SK-N-SH (cell line): ENCODE results near the gene ARID1B. TPM values are rescaled to one million over a fixed set of nuclear protein-coding genes. Genes with fewer than 3 reads are reported as not detected.

Experiments used
- CTCF ChIA-PET: fragments of 300-600, 350-600 bp; formaldehyde crosslinking; extraction: SDS; loops from one replicate; lab custom pipeline; 2021; lab: Yijun Ruan, JAX
- POLR2A ChIA-PET: fragments of 350-600 bp; sonication (Branson Sonifier 250); formaldehyde crosslinking; extraction: SDS; loops from one replicate; lab custom pipeline; 2020; ENCODE audit warnings: antibody characterized with exemption, inconsistent platforms; lab: Yijun Ruan, JAX
- DNase-seq: peaks from one replicate; pipeline ENCODE4 v3.0.0; 2012
- H2AFZ ChIP-seq: fragments of 200-600 bp; sonication (generic); 2 replicates; pipeline ENCODE4 v1.8.1; 2016; ENCODE audit warnings: antibody characterized with exemption, mild to moderate bottlenecking, low read depth
- H3F3A ChIP-seq: fragments of 200-600 bp; sonication (generic); replicated peaks from 2 replicates; pipeline ENCODE3; 2016; ENCODE audit warnings: antibody characterized with exemption, mild to moderate bottlenecking; ENCODE audit not compliant: insufficient read depth
- H3K27ac ChIP-seq, 2 experiments: fragments of 200-500 bp in 1 of 2; fragments of 200-600 bp in 1 of 2; sonication (Bioruptor generic) in 1 of 2; sonication (generic), shearing (Covaris generic) in 1 of 2; 2 replicates each; pipeline versions ENCODE4 v1.5.1 to v1.6.1; 2014 to 2016; ENCODE audit warnings: low read depth in 2 of 2, inconsistent platforms in 1 of 2, low read length in 1 of 2, mild to moderate bottlenecking in 1 of 2, mixed read lengths in 1 of 2
- H3K27me3 ChIP-seq: fragments of 200-600 bp; sonication (generic), shearing (Covaris generic); 2 replicates; pipeline ENCODE4 v1.6.1; 2016; ENCODE audit warnings: mixed run types; ENCODE audit not compliant: insufficient read depth
- H3K36me3 ChIP-seq, 2 experiments: fragments of 200-500 bp in 1 of 2; fragments of 200-600 bp in 1 of 2; sonication (Bioruptor generic) in 1 of 2; sonication (generic) in 1 of 2; replicated peaks in 1 of 2; 2 replicates each; pipeline versions ENCODE3 to v1.5.1; 2014 to 2016; ENCODE audit warnings: low read length in 1 of 2, mild to moderate bottlenecking in 1 of 2; ENCODE audit not compliant: insufficient read depth in 2 of 2, control insufficient read depth in 1 of 2
- H3K4me1 ChIP-seq, 2 experiments: fragments of 200-500 bp in 1 of 2; fragments of 200-600 bp in 1 of 2; sonication (Bioruptor generic) in 1 of 2; sonication (generic), shearing (Covaris generic) in 1 of 2; 2 replicates each; pipeline versions ENCODE4 v1.5.1 to v1.6.1; 2014 to 2016; ENCODE audit warnings: low read depth in 1 of 2, low read length in 1 of 2, mixed run types in 1 of 2; ENCODE audit not compliant: insufficient read depth in 2 of 2, control insufficient read depth in 1 of 2
- H3K4me2 ChIP-seq: fragments of 200-600 bp; sonication (generic), shearing (Covaris generic); 2 replicates; pipeline ENCODE4 v1.6.1; 2017; ENCODE audit warnings: mixed run types
- H3K4me3 ChIP-seq, 2 experiments: fragments of 200-500 bp in 1 of 2; fragments of 200-600 bp in 1 of 2; sonication (Bioruptor generic) in 1 of 2; sonication (generic), shearing (Covaris generic) in 1 of 2; 2 replicates each; pipeline versions ENCODE4 v1.5.1 to v1.8.1; 2014 to 2016; ENCODE audit warnings: low read depth in 2 of 2, inconsistent platforms in 1 of 2, low read length in 1 of 2, mild to moderate bottlenecking in 1 of 2, mixed read lengths in 1 of 2, moderate library complexity in 1 of 2
- H3K79me2 ChIP-seq: fragments of 200-600 bp; sonication (generic); 2 replicates; pipeline ENCODE4 v1.8.1; 2017; ENCODE audit warnings: mild to moderate bottlenecking; ENCODE audit not compliant: insufficient read depth
- H3K9ac ChIP-seq: fragments of 200-600 bp; sonication (generic); 2 replicates; pipeline ENCODE4 v1.6.1; 2017; ENCODE audit warnings: mixed run types
- H3K9me2 ChIP-seq: fragments of 200-600 bp; sonication (generic); 2 replicates; pipeline ENCODE4 v1.6.1; 2017; ENCODE audit warnings: mixed run types
- H3K9me3 ChIP-seq: fragments of 200-600 bp; sonication (generic); 2 replicates; pipeline ENCODE4 v1.6.1; 2017; ENCODE audit warnings: mixed run types, mild to moderate bottlenecking, moderate library complexity
- H4K20me1 ChIP-seq: fragments of 200-600 bp; sonication (generic); 2 replicates; pipeline ENCODE4 v1.6.1; 2017; ENCODE audit warnings: mild to moderate bottlenecking, mixed run types; ENCODE audit not compliant: insufficient read depth
- CHD2 ChIP-seq: fragments of 150-350 bp; IDR thresholded peaks from 2 replicates; pipeline ENCODE4 v1.6.1; 2018; ENCODE audit warnings: low read length; ENCODE audit not compliant: partially characterized antibody
- EP300 ChIP-seq, 2 experiments: IDR thresholded peaks; 2 replicates each; pipeline versions ENCODE4 v1.4.0 to v1.6.1; 2012; ENCODE audit warnings: borderline replicate concordance in 1 of 2, low read depth in 1 of 2, low read length in 1 of 2
- EZH2phosphoT487 ChIP-seq: fragments of 200-600 bp; sonication (generic); IDR thresholded peaks from 2 replicates; pipeline ENCODE4 v1.6.1; 2017; ENCODE audit warnings: low read depth, mixed run types, mild to moderate bottlenecking, antibody characterized with exemption, moderate library complexity, borderline replicate concordance
- FOSL2 ChIP-seq: IDR thresholded peaks from 2 replicates; pipeline ENCODE4 v1.4.0; 2012; ENCODE audit warnings: low read depth, mild to moderate bottlenecking, moderate library complexity, borderline replicate concordance
- FOXJ3 ChIP-seq: sonication (generic); formaldehyde crosslinking; IDR thresholded peaks from 2 replicates; pipeline ENCODE4 v1.5.1; 2020; ENCODE audit warnings: mild to moderate bottlenecking, missing genetic modification reagents
- FOXM1 ChIP-seq: IDR thresholded peaks from 2 replicates; pipeline ENCODE4 v1.4.0; 2012; ENCODE audit warnings: low read depth, mild to moderate bottlenecking
- GABPA ChIP-seq: IDR thresholded peaks from 2 replicates; pipeline ENCODE4 v1.4.0; 2012; ENCODE audit warnings: low read depth, mild to moderate bottlenecking
- IRF3 ChIP-seq: fragments of 150-350 bp; IDR thresholded peaks from 2 replicates; pipeline ENCODE4 v1.6.1; 2016; ENCODE audit warnings: mild to moderate bottlenecking, low read depth, low read length
- JUND ChIP-seq: IDR thresholded peaks from 2 replicates; pipeline ENCODE4 v1.4.0; 2012
- MAX ChIP-seq: IDR thresholded peaks from 2 replicates; pipeline ENCODE4 v1.4.0; 2012; ENCODE audit warnings: low read depth
- MEF2A ChIP-seq: IDR thresholded peaks from 2 replicates; pipeline ENCODE4 v1.4.0; 2012; ENCODE audit warnings: low read depth, borderline replicate concordance
- MXI1 ChIP-seq: IDR thresholded peaks from 2 replicates; pipeline ENCODE4 v1.6.1; 2012; ENCODE audit warnings: mild to moderate bottlenecking, low read depth, low read length, improper control_type of control experiment
- RAD21 ChIP-seq: IDR thresholded peaks from 2 replicates; pipeline ENCODE4 v1.6.1; 2012; ENCODE audit warnings: mild to moderate bottlenecking, low read length
- RFX5 ChIP-seq: IDR thresholded peaks from 2 replicates; pipeline ENCODE4 v1.6.1; 2012; ENCODE audit warnings: mild to moderate bottlenecking, improper control_type of control experiment, low read length
- RXRA ChIP-seq: IDR thresholded peaks from 2 replicates; pipeline ENCODE4 v1.4.0; 2012; ENCODE audit warnings: low read depth, mild to moderate bottlenecking, borderline replicate concordance
- SIN3A ChIP-seq: IDR thresholded peaks from 2 replicates; pipeline ENCODE4 v1.6.1; 2012; ENCODE audit warnings: low read depth, mild to moderate bottlenecking, low read length, moderate library complexity, borderline replicate concordance
- TAF1 ChIP-seq: IDR thresholded peaks from 2 replicates; pipeline ENCODE4 v1.6.1; 2012; ENCODE audit warnings: low read depth, mild to moderate bottlenecking, low read length, moderate library complexity, borderline replicate concordance
- TCF12 ChIP-seq: IDR thresholded peaks from 2 replicates; pipeline ENCODE4 v1.4.0; 2012
- TEAD4 ChIP-seq: IDR thresholded peaks from 2 replicates; pipeline ENCODE4 v1.4.0; 2012; ENCODE audit warnings: mild to moderate bottlenecking, borderline replicate concordance; ENCODE audit not compliant: insufficient read depth
- USF2 ChIP-seq: fragments of 150-350 bp; IDR thresholded peaks from 2 replicates; pipeline ENCODE4 v1.6.1; 2017; ENCODE audit warnings: antibody characterized with exemption, low read length, low read depth, borderline replicate concordance
- YY1 ChIP-seq: IDR thresholded peaks from 2 replicates; pipeline ENCODE4 v1.4.0; 2012; ENCODE audit warnings: low read depth, mild to moderate bottlenecking
- ZBTB33 ChIP-seq: IDR thresholded peaks from 2 replicates; pipeline ENCODE4 v1.4.0; 2012; ENCODE audit warnings: low read depth, borderline replicate concordance
- WGBS: methylation state at CpG from one replicate; pipeline ENCODE4 v1.1.6; 2017; ENCODE audit warnings: low lambda C conversion rate; 5-methylcytosine and 5-hydroxymethylcytosine counted together
- polyA plus RNA-seq, 3 experiments: library from polyadenylated mRNA; depleted of rRNA; stranded (reverse); fragments of >200 nt; gene quantifications; 2 replicates each; pipeline ENCODE4 v1.2.3, GENCODE V29; 2012
- TF ChIP-seq, protein P1 (sequence below): fragments of 200-600 bp; sonication (generic); IDR thresholded peaks from 2 replicates; pipeline ENCODE4 v1.6.1; 2017; ENCODE audit warnings: antibody characterized with exemption, mild to moderate bottlenecking, moderate library complexity
- TF ChIP-seq, protein P2 (sequence below): IDR thresholded peaks from 2 replicates; pipeline ENCODE4 v1.4.0; 2012; ENCODE audit warnings: low read depth, borderline replicate concordance

The ARID1B gene
- polyA plus RNA-seq, 1 of the 3 experiments (the other 2 are of a cell fraction) = 13.6 TPM

DNA sequence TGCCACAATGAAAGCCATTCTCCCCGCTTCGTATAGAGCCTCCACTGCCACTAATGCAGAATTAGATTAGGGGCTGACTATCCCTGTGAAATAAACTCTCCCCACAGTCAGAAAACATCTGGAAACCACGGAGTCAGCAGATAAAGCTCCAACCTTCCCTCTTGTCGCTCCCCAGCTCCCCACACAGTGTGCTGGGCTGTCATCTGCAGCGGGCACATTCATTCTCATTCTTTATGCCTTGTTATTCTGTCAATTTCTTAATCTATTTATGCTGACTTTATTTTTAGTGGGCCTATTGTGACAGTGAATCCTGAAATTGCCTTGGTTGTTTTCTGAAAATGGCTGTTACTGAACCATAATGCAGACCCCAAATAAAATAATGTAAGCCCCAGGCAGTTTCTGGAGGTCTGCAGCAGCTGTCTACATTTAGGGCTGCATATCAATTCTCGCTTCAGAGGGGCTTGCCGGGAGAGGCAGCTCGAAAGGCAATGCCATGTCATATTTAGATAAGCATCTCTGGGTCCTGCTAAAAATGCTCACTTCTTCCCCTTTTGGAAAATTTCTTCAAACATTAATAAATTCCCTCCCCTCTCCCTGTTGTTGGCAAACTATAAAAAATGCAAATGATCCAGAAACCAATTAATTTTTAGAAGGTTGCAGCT lies 474.5 kb downstream of the ARID1B start (continued):
- no peak for TF ChIP-seq USF2
- TF ChIP-seq FOXM1 = no peak
- TF ChIP-seq TCF12 = no peak
- TF ChIP-seq GABPA = no peak
- no peak for TF ChIP-seq EZH2phosphoT487
- no peak for TF ChIP-seq YY1
- TF ChIP-seq SIN3A = no peak
- peak; percentile 82; the same call in 1 of the 2 replicates for TF ChIP-seq MXI1
- no peak for TF ChIP-seq TEAD4
- TF ChIP-seq ZBTB33 = no peak
- TF ChIP-seq FOSL2 = no peak
- no peak for TF ChIP-seq TAF1
- TF ChIP-seq RXRA = no peak
- TF ChIP-seq, protein P1, sequence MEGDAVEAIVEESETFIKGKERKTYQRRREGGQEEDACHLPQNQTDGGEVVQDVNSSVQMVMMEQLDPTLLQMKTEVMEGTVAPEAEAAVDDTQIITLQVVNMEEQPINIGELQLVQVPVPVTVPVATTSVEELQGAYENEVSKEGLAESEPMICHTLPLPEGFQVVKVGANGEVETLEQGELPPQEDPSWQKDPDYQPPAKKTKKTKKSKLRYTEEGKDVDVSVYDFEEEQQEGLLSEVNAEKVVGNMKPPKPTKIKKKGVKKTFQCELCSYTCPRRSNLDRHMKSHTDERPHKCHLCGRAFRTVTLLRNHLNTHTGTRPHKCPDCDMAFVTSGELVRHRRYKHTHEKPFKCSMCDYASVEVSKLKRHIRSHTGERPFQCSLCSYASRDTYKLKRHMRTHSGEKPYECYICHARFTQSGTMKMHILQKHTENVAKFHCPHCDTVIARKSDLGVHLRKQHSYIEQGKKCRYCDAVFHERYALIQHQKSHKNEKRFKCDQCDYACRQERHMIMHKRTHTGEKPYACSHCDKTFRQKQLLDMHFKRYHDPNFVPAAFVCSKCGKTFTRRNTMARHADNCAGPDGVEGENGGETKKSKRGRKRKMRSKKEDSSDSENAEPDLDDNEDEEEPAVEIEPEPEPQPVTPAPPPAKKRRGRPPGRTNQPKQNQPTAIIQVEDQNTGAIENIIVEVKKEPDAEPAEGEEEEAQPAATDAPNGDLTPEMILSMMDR = no peak
- TF ChIP-seq, protein P2, sequence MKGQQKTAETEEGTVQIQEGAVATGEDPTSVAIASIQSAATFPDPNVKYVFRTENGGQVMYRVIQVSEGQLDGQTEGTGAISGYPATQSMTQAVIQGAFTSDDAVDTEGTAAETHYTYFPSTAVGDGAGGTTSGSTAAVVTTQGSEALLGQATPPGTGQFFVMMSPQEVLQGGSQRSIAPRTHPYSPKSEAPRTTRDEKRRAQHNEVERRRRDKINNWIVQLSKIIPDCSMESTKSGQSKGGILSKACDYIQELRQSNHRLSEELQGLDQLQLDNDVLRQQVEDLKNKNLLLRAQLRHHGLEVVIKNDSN = no peak

DNA sequence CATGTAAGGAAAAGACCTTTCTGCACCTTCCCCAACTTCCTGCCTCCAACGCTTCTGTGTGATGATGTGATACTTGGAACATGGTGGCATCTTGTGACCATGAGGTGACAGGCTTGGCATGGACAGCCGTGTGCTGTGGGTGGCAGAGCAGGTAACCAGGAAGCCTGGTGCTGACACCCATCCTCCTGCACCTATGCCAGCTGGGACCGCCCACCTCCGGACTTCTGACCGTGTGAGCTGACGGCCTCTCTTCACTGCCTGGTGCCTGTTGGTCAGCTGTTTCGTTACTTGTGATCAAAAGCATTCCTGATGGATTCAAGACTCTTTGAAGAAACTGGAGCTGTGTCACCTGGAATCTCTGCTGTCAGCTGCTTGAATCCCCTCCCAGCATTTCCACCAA lies 475.8 kb downstream of the ARID1B start:
- H3K9me2 ChIP-seq = no peaks in the 10 kb centered on the region
- no peak for DNase-seq
- 39% methylated on average over 3 of the region's 7 CpGs for WGBS
- peaks cover 0 to 30% of the 10 kb centered on the region in 2 experiments; a peak in 2 of 4 replicates for H3K4me1 ChIP-seq
- H2AFZ ChIP-seq = no peak overlapping the region
- ChIA-PET POLR2A (interaction anchor here (0.7 kb wide), 1 partner anchor 491 kb away, joined by 3 read pairs; no protein-coding TSS in a partner anchor), CTCF (interaction anchor here (0.9 to 1.5 kb wide), 3 partner anchors 11 to 219 kb away, joined by 3 read pairs; no protein-coding TSS in a partner anchor)
- H3K9me3 ChIP-seq = no peaks in the 10 kb centered on the region
- H3F3A ChIP-seq = no peaks in the 10 kb centered on the region
- H3K27me3 ChIP-seq = no peaks in the 10 kb centered on the region; the same call in 1 of the 2 replicates
- H3K4me3 ChIP-seq = no peak overlapping the region
- H3K9ac ChIP-seq = no peak overlapping the region
- H3K79me2 ChIP-seq = no peaks in the 10 kb centered on the region
- H3K4me2 ChIP-seq = no peak overlapping the region
- H3K27ac ChIP-seq = peak overlapping the region in 1 of 2 experiments; percentile 92; a peak in 1 of 4 replicates
- no peaks in the 10 kb centered on the region for H4K20me1 ChIP-seq
- no peaks in the 10 kb centered on the region for H3K36me3 ChIP-seq
- TF ChIP-seq TEAD4 (no peak), RFX5 (no peak), EP300 (IDR thresholded peaks at IDR 0.05; ENCODE audit: borderline replicate concordance in 1 of 2, low read depth in 1 of 2, low read length in 1 of 2) (no peak), TAF1 (no peak), GABPA (no peak), RAD21 (no peak), RXRA (no peak), TCF12 (no peak), JUND (no peak), MEF2A (no peak), FOXJ3 (CRISPR knock-in tag) (no peak), MAX (no peak), MXI1 (no peak), CHD2 (no peak), IRF3 (no peak)
